NCI-H1048 (cell line): ENCODE results near the gene CCNK.

Source experiments
- DNase-seq: peaks from one replicate; lab custom pipeline; 2025; lab: John Stamatoyannopoulos, UW

Gene CCNK

DNA sequence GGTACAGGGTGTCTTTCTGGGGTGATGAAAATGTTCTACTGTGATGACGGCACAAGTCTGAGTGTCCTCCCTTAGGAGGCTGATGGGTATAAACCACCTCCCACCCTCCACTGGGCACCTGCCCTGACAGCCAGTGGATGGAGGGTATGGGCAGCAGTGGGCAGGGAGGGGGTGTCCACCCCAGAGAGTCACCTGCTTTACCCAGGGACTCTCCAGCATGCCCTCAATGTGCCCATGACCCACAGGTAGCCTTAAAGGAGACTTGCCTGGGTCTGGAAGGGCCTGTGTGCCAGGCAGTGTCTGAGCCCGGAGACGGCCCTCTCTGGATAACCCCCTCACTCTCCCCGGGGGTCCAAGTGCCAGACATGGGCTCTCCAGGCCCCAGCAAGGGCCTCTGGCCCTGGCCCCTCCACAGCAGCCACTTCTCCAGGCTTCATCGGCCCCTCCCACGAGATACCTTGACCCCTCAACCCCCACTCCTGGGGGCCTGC is 38.8 kb downstream of the CCNK start:
- no peak for DNase-seq

DNA sequence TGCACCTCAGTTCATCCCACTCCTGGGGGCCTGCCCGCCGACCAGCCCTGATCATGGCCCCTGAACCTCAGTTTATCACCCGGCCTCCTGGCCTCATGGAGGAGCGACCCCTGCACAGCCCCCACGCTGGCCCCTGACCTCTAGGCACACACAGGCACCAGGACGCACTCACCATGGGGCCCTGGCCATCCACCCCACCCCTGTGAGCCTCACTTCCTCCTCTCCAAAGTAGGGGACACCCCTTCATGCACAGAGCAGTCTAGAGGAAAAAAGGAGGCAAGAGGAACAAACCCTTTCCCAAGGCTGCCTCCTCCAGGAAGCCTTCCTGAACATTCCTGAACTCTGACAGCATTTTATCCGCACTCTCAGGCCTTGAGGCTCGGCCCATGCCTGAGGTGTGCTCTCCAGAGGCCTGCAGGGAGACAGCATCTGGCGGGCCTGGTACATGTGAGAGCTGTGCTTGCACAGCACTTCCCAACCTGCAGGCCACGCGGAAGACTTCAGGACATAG is 39.4 kb downstream of the CCNK start:
- DNase-seq: no peak

DNA sequence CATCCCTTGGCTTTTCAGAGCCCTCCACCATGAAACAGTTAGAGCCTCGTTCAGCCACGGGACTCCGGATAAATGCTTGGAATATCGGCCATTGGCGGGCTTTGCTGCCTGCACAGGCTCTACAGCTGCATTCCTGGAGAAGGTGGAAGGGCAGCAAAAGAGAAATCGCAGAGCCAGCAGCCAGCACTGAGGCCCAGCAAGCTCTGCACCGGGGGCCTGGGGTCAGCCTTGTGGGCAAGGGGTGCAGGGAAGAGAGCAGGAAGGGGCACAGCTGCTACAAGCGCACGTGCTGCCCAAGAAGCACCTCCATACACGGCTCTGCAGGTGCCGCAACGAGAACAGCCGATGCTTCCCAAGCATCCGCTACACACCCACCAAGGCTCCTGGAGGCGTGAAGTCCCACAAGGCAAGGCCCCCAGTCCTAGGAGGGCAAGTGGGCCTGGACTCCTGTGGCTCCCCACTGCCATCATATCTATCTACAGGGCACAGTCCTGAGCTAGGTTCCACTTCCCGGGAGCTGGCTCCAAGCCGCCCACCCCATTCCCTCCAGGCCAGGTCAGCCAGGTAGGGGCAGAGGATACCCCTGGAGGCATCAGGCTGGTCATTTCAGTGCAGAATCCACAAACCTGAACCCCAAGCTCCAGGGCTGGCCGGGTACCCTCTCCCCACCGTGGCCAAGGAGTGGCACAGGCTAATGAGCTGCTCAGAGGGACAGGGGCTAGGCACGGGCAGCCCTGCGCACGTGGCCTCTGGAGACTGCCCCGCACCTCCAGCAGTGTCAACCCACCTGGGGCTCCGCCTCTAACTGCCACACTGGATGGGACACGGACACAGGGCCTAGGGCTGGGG is 40.2 kb downstream of the CCNK start:
- DNase-seq: no peak

DNA sequence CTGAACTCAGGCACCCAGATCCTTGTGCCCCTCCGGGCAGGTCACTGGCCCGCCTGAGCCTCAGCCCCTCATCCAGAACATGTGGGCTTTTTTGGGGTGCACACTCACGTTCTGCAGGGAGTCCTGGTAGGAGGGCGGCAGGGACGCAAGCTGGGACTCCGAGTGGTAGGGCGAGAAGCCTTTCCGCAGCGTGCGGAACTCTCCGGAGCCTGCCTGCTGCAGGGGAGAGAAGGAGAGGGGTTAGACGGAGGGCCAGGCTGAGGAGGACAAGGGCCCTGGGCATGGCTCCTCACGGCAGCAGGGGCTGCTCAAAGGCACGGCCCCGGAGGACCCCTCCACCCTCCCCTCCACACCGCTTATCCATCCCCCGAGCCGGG is 40.8 kb downstream of the CCNK start:
- no peak for DNase-seq

DNA sequence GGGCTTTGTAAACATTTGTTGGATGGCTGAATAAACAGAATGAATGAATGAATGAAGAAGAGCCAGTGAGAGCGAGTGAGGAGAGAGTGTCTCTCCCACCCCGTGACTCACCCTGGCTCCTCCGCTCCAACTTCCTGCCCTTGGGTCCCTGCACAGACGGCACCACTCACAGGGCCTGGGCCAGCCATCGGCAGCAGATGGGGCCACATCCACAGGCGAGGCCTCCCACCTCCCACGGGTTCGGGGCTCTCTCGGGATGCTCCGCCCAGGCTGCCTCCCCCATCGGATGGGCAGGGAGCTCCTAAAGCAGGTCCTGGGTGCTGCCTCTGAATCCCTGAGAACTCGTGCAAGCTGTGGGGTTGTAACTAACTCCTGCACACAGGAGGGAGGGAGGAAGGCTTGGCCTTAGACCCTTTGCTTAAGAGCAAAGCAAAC is 41.3 kb downstream of the CCNK start:
- DNase-seq: no peak

DNA sequence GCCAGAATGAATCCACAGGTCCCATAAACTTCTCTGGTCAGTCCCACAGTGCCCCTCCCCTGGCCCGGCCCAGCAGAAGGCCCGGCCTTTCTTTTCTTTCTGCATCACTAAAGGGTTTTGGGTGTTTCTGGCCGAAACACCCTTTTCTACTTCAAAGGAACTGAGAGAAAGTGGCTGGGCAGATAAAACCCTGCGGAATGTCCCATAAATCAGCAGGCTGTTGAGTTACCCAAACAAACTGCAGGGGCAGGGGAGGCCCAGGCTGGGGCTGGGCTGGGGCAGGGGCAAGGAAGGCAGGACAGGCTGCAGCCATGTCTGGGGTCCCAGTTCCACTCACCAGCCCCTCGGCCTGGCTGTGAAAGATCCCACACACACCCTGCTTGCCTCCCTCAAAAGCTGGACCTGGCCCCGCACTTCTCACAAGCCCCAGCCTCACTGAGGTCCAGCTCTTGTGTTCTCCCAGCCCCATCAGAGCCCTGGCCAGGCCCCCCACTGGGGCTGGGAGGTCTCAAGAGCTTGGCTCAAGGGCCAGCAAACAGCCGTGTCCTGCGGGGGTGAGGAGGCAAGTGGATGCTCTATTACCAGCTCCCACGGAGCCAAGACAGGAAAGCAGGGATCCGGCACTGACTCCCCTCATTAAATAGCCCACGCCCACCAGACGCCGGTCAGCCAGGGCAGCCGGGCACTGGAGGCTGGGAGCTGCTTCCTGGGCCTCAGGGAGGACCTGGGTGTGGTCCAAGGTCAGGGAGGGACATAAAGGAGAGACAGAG is 41.9 kb downstream of the CCNK start:
- no peak for DNase-seq

DNA sequence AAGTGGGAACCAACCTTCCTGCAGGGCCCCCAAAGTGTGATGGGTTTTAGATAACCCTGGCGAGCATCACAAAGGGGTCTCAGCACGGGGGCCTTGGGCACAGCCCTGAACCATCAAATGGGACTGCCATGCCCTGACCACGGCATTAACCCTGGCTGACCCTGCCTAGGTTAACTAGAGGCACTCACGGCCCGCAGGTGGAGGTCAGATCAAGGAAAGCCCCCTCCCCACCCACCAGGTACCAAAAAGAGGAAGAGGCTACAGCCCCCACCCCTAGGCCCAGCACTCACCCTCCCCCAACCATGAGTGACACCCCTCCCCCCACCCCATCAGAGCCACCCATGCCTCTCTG is 42.5 kb downstream of the CCNK start:
- DNase-seq: no peak

DNA sequence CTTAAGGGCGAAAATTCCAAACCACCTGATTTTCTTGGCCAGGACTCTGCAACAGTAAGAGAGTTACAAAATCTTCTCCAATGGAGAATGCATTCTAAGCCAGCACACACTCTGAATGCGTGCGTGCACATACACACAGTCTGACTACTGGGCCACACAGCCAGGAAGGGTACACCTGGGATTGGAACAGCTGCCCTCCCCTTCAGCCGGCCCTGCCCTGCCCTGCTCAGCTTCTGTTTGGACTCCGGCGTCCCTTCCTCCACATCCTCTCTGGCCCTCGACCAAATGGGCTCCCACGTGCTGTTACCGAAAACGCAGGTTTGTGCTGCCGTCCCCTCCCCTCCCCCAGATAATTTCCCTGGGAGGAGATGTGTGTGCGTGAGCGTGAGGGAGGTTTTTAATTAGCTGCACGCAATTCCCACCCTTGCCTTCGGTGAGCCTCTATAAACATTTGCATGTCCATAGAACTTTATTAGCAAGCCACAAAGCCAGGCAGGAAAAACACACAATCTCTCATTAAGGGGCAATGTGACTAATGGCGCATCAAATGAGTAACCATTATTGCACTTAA is 43.0 kb downstream of the CCNK start:
- no peak for DNase-seq

DNA sequence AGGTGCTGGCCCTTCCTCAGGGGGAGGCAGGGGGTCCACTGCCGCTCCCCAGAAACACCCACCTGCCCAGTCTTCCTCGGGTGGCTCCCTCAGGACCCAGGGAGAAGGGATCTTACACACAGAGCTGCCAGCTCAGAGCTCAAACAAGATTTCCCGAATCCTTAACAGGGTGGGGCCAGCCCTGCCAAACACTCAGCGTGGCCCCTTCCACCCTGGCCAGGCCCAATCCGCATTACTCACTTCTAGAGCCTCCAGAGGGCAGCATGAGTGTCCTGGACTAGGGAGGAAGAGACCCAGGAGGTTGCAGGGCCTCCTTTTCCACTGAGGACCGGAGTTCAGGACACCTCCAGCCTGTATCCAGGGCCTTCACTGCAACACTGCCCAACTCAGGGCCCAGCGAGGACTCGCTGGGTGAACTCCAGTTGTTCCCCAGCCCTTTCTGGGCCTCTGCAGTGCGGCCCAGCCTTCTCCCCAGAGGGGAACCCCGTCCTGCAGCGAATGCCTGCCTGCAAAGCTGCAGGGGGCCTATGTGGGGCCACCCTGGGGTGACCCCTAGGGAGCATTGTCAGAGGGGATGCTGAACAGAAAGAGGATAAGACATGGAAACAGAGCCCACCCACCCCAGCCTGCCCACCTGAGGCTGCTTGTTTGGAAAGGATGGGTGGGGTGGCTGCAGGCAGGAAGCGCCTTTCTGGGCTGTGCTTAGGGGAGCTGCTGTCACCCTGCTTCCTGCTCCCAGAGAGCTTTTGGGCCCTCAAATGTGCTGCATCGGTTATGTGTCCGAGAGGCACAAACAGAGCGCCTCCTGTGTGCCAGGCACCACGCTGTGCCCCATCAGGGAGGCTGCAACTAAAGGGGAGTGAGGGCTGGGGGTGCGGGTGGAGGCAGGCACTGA is 43.8 kb downstream of the CCNK start:
- no peak for DNase-seq

DNA sequence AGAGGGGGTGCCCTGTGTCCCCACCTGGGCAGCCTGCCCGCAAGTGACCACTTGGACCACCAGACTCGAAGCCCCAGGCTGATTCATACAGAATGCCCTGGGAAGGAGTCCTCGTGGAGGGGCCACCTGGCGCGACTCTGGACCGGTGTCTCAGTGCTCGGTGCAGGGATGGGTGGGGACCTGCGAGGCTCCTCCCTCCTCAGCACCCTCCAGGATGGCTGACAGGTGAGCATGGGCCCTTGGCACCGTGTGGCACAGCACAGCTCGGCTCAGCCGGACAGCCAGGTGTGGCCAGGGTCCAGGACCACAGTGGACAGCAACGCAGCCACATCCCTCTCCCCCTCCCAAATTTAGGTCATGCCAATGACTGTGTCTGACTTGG is 44.5 kb downstream of the CCNK start:
- DNase-seq: no peak

DNA sequence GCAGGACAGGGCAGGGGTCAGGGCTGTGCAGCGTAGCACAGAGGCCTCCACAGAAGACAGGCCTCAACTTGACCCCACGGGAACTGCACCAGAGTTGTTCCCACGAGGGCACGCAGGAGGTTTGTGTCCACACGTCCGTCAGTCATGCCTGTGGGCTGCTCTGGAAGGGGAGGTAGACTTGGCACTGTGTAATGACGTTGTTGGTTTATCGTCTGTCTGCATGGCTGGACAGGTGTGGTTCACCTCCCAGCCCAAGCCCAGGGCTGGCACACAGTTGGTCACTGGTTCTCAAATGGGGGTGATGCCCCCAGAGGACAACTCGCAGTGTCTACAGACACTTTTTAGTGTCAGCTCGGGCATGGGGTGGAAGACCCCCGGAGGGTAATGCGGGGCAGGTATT is 45.8 kb downstream of the CCNK start:
- DNase-seq: no peak

DNA sequence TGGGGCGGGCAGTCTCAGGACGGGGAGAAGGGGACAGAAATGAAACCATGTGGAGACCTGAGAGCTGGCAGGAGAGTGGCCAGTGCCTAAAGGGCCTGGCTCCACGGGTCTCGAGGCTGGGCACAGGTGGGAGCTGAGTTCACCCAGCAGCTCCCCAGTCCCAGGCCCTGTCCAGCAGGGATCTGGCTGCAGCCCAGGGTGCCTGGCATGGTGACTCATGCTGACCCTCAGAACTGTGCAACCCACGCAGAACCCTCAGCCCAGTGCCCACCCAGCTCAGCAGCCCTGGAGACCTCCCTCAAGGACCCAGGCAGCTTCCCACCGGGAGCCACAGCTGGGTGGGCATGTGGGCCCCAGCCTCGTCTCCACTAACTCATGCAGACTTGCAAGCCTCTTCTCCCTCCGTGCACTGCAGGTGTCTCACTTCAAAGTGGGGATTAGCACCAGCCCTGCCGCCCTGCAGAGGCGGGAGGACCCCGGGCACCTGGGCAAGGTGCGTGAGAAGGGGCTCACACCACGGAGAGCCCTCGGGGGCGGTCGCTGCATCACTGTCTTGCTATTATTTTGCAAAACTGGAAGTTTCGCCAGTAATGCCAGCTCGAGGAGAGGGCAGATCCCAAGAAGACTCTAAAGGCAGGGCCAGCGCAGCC is 46.3 kb downstream of the CCNK start:
- DNase-seq: no peak

DNA sequence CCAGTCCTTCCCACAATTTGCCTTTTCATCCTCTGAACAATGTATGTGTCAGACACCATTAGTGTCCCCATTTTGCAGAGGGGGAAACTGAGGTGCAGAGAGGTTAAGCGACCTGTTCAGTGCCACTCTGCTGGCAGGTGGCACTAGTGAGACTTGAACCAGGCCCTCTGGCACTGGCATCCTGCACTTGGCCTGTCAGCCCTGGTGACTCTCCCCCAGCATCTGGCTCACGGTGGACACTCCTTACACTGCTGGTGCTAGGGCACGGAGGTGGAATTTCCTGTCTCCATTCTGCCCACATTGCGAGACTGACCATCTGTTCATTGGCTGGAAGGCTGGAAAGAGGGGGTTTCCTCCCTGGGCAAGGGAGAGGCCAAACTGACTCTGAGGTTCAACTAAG is 48.7 kb downstream of the CCNK start:
- DNase-seq: no peak

DNA sequence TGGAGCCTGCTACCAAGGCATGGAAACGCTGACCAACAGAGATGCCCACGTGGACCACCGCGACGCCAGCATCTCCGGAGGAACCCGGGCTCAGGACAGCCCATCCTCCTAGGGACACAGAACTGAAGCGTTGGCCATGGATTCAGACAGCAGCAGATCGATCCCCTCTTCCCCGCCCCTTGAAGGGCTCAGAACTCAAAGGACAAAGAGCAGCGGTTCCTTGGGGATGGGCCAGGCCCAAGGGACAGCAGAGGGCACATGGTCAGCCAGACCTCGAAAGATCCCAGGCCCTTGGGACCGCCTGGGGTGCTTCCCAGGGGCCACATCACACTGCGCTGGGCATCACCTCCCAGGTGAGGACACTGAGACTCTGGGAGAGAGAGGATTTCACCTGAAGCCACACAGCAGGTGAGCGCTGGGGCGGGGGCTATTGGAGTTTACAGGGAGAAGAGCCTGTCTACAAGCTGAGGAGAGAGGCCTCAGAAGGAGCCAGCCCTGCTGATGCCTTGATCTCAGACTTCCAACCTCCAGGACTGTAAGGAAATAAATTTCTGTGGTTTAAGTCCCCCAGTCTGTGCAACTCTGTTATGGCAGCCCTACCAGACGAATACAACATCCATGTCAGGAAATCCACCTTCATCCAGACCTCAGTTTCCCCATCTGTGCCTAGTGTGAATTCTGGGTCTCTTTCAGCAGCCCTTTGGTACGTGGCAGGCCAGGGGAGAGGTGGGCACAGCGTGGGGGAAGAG is 49.4 kb downstream of the CCNK start:
- no peak for DNase-seq

DNA sequence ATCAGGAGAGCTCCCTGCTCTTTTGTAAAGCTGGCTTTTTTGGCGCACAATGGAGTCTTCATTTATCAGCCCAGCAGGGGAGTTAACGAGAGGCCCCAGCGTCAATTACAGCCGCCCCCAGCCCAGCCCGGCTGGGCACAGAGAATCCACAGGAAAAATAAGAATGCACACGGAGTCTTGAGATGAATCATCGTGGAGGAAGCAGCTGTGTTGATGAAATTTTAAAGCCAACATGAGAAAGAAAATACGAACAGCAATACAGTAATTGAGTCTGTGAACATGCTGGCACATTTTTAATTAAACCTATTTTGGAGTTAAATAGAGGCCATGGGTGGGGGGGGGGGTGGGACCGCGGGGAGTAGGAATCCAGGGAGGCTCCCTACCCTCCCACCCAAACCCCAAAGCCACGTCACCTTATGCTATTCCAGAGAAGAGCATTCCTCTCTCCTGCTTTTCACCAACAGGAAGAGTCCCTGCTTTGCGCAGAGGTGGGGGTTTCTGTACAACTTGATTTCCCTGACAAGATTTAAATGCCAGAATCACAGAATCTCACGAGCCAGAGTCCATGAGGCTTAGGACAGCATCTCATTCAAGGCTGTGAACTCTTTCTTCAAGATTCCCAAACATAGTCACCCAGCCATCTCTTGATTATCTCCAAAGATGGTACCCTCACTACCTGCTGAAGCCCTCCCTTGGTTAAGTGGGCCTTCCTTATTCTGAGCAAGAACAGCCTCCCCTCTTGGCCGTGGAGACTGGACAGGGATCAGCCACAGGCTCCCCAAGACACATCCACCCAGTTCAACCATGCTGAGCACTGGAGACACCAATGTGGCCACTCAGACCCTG is 50.3 kb downstream of the CCNK start:
- no peak for DNase-seq

DNA sequence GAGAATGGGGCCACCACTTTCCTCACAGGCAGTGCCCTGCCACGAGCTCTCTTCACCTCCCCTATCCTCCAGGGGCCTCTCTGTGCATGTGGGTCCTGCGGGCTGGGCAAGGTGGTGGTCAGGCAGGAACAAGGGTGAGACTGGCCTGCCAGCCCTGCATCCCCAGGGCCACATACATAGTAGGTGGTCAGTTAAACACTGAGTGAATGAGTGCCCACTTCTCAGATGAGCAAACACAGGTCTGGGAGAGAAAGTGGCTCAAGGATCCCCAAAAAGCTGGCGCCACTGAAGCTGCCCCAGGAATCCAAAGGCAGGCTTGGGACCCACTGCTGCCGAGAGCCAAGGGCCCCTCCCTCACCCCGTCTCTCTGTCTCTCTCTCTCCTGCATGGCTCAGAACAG is 51.1 kb downstream of the CCNK start:
- no peak for DNase-seq

DNA sequence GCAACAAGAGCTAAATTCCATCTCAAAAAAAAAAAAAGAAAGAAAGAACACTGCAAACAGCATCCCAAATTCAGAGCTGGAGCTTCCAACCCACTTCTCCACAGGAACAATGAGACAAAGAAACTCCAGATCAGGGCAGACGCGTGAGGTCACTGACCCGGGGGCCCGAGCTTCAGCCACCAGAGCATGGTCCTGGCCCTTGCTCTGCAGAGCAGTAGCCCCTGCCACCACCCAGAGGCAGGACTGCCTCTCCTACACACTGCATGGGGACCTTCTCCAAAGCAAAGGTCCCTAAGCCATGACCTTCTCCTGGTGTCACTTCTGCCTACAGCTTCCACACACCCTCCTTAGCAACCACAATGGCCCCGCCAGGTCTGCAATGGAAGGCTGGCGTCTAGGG is 53.1 kb downstream of the CCNK start:
- no peak for DNase-seq

DNA sequence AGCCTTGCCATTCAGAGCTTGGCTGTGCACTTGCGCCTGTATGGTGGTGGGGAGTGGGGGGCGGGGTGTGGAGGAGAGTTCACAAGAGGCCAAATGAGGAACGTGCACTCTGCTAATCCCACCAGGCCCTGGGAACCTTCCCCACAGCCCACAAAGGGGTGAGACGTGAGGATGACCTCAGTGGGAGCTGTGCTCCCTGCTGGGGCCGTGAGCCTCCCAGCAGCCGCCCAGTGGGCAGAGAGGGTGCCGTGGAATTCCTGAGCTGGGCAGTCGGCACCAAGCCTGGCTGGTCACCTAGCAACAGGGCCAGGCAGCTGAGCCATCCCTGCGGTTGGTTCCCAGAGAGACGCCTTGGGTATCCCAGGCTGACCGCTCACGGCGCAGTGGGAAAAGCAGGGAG is 53.7 kb downstream of the CCNK start:
- no peak for DNase-seq

DNA sequence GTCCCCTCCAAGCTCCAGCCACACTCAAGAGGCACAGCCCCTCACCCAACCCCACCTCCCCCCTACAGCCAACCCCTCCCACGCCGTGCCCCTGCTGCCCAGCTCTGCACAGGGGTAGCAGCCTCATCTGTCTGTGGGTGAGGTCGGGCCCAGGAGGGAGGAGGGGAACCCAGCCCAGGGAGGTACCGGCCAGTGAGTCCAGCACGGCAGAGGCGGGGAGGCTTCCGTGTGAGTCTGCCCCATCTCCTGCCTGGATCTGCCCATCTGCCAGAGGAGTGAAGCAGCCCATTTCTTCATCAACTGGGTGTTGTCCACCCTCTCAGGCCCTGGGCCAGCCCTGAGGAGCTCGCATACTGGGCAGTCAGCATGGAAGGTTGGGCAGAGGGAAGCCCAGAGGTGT is 54.2 kb downstream of the CCNK start:
- no peak for DNase-seq
